GM12865 (cell line): ENCODE measurements around the gene COMMD9.

Experiments used
- DNase-seq: peaks from one replicate; pipeline ENCODE4 v3.0.0; 2010; ENCODE audit warnings: low read depth
- H3K4me3 ChIP-seq: 2 replicates; pipeline ENCODE4 v1.5.1; 2011; ENCODE audit warnings: mild to moderate bottlenecking, low read depth, low read length, control low read depth
- CTCF ChIP-seq: IDR thresholded peaks from 2 replicates; pipeline ENCODE4 v1.5.1; 2011; ENCODE audit warnings: low read length, control low read depth, low read depth, inconsistent platforms; ENCODE audit not compliant: insufficient read depth; ENCODE audit errors: missing control alignments

COMMD9 gene

DNA sequence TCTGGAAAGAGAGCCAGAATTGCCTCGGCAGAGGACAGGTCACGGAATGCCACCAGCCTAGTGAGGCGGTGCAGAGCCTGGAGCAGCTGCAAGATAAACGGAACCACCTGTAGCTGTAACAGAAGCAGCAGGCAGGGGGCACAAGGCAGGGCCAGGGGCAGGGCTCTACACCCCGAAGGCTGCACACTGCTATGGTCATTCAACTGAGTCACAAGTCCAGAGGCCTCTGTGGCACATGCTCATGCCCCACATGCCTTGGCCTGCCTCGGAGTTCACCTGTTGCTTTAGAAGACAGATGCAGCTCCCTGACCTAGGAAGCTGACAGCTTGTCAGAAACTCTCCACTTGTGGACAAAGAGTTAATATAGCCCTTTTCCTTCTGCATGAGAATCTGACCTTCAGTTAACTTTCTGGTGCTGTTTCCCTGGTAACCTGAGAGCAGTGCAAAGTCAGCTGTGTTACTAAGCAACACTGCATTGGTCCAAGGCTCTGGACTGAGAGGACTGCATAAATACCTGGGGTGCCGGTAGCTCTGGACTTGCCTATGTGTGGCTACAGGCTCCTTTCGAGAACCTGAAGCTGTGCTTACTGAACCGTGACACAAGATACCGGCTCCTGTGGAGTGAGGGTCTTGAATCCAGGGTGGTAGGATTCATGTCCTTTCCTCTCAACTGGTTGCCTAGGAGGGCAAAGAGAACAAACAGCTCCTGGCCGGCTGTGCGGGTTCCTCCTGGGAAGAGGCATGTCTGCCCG lies 10.5 kb downstream of the COMMD9 start:
- no peak for DNase-seq
- H3K4me3 ChIP-seq = no peak overlapping the region
- no peak for TF ChIP-seq CTCF

- no peak for DNase-seq
- no peak for TF ChIP-seq CTCF
- no peak overlapping the region for H3K4me3 ChIP-seq
Observed at GRCh38 chr11:36274414-36274813, 14.8 kb downstream of the COMMD9 start.

GRCh38 chr11:36273110-36273509 lies 16.1 kb downstream of the COMMD9 start:
- DNase-seq = no peak
- TF ChIP-seq CTCF = no peak

DNA sequence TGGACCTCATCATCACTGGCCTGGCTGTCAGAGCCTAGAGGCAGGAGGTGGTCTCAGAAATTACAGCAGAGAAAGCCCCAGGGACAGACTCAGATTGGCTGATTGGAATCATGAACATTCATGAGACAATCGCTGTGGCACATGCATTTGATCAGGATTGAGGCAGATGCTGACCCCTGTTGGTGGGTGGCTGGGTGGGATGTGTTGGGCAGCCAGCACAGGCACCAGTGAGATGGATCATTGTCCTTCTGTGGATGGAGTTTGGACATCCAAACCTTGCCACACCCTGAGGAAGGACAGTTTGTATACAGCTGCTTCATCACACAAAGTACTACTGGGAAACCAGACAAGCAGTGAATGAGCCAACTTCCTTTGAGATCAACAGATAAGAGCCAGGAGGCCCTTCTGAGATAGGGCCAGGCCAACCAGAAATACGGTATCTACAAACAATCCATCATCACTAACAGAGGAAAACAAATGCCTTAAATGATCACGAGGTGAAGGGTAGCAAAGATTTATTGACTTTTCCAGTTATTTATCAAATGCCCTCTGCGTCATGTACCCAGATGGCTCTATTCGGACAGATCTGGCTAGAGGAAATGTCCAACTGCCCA lies 17.3 kb downstream of the COMMD9 start:
- peak; percentile 0 for TF ChIP-seq CTCF
- H3K4me3 ChIP-seq = no peak overlapping the region
- DNase-seq = no peak

More at GRCh38 chr11:36273110-36273509, 16.1 kb downstream of the COMMD9 start:
- H3K4me3 ChIP-seq = no peak overlapping the region

DNA sequence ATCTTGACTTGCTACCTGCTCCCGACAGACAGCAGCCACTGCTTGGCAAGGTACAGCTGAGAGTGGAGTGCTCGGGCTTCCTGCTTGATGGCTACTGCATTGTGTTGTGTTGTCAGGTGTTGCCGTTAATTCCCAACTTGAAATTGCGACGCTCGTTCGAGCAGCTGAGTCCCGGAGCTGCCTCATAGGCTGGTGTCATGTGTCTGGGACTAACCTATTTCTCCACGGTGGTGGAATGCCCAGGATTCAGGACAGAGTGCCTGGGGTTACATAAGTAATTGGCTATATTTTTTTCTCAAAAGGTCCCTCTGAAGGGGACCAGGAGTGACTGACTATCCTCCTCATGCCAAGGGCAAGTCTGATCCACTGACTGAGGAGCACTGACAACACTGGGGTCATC lies 18.5 kb downstream of the COMMD9 start:
- no peak for DNase-seq
- H3K4me3 ChIP-seq = no peak overlapping the region
- no peak for TF ChIP-seq CTCF

- TF ChIP-seq CTCF = no peak
- no peak for DNase-seq
- H3K4me3 ChIP-seq = no peak overlapping the region
Observed at GRCh38 chr11:36268337-36268985, 20.8 kb downstream of the COMMD9 start.
